Subcutaneous adipose tissue (tissue), 4 donors: ENCODE data around the gene SFTPB. TPM values are rescaled to one million over a fixed set of nuclear protein-coding genes. Genes with fewer than 3 reads are reported as not detected.

Experiments used
- total RNA-seq, 4 donors: library from RNA; depleted of rRNA; stranded (reverse); fragments of >200 nt; gene quantifications; one replicate each; pipeline ENCODE4 v1.1.0, GENCODE V29; 2016
- TF ChIP-seq, protein P1 (sequence below): fragments of 450-650 bp; IDR thresholded peaks from one replicate; pipeline ENCODE4 v1.5.1; 2016; ENCODE audit warnings: low read depth, mild to moderate bottlenecking, control low read depth, antibody characterized with exemption, moderate library complexity

SFTPB gene
- total RNA-seq, 4 donors from 2014 or later: not detected

DNA sequence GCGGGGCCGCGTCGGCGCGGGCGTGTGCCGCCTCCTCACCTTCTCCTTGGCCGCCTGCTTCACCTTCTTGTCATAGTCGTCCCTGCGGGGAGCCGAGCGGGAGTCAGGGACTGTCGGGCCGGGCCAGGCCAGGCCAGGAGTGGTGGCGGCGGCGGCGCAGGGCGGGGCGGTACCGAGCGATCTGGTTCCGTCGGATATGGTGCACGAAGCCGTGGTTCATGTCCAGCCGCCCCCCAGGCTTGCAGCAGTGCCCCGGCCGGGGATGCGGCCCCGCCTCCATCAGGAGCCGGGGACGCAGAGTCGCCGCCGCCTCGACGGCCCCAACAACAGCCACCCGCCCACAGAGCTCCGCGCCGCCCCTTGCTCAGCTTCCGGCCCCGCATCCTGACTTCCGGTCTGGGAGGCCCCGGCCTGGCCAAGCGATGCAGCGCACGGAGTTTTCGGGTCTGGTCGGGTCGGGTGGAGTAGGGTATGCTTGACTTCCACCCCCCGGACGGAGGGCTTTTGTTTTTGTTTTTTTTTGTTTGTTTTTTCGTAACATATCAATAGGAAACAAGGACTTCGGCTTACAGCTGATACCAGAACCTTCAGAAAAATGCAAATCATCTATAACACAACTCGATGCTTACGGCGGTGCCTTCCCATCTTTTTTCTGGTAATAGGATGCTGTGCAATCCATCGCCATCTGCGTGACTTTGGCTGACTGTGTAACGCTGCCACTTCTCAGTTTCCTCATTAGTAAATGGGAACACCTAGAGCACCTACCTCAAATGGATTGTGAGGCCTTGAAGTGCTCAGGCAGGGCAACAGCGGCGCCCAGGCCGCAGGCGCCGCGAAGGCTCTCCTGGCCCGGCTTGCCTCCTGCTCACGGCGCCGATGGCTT lies 56.1 kb downstream of the SFTPB start, which contains the start of gene C2orf68:
TSS of gene C2orf68 (minus strand) at position 362 of the 883 bp plus-strand sequence. CDS start at position 280, 82 bp downstream.
- TF ChIP-seq, protein P1, sequence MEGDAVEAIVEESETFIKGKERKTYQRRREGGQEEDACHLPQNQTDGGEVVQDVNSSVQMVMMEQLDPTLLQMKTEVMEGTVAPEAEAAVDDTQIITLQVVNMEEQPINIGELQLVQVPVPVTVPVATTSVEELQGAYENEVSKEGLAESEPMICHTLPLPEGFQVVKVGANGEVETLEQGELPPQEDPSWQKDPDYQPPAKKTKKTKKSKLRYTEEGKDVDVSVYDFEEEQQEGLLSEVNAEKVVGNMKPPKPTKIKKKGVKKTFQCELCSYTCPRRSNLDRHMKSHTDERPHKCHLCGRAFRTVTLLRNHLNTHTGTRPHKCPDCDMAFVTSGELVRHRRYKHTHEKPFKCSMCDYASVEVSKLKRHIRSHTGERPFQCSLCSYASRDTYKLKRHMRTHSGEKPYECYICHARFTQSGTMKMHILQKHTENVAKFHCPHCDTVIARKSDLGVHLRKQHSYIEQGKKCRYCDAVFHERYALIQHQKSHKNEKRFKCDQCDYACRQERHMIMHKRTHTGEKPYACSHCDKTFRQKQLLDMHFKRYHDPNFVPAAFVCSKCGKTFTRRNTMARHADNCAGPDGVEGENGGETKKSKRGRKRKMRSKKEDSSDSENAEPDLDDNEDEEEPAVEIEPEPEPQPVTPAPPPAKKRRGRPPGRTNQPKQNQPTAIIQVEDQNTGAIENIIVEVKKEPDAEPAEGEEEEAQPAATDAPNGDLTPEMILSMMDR: no peak

DNA sequence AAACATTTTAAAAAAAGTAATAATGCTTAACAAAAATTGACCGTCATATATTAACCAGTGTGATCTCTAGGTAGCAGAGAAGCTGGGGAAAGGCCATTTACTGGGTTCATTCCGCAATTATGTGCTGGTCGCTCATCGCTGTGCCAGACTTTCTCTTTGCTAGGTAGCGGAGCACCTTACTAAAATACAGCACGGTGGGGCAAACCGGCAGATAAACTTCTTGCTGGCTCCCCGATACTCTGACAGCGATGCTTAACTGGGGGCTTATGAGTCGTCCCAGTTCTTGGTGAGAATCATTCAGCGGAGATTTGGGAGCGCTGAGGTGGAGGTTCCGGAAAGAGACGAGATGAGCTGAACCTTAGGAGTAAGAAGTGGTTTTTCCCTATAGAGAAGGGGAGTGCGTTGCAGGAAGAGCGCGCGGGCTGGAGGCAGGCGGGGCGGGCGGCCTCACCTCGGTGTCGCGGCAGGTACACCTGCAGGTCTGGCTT lies 56.7 kb downstream of the SFTPB start:
- TF ChIP-seq, protein P1: no peak

Other genes starting within 250 kb of the SFTPB start
- gene SH2D6, start 249.5 kb downstream of the SFTPB start, total RNA-seq: 1 to 10 TPM in 1 of 4 donors, not detected in 3; 2.8 TPM
- 100 to 1,000 TPM; 181 to 259 (median 219) TPM for gene MAT2A, start 129.0 kb downstream of the SFTPB start, total RNA-seq
- gene GGCX, start 106.7 kb downstream of the SFTPB start, total RNA-seq: 10 to 100 TPM; 26.5 to 53.3 (median 30.8) TPM
- gene VAMP8, start 90.6 kb downstream of the SFTPB start, total RNA-seq: 100 to 1,000 TPM in 1 of 4 donors, 10 to 100 TPM in 2, 1 to 10 TPM in 1; 6.2 to 140 (median 34.8) TPM
- gene VAMP5, start 83.8 kb downstream of the SFTPB start, total RNA-seq: 100 to 1,000 TPM in 1 of 4 donors, 10 to 100 TPM in 3; 57.7 to 132 (median 67.7) TPM
- gene RNF181, start 72.5 kb downstream of the SFTPB start, total RNA-seq: 100 to 1,000 TPM; 150 to 213 (median 158) TPM
- 10 to 100 TPM; 14.3 to 21.4 (median 17.6) TPM for gene TMEM150A, start 65.5 kb downstream of the SFTPB start, total RNA-seq
- 10 to 100 TPM; 10.1 to 16.7 (median 15.7) TPM for gene C2orf68, start 56.1 kb downstream of the SFTPB start, total RNA-seq
- 10 to 100 TPM; 45.7 to 77.0 (median 59.3) TPM for gene USP39, start 52.0 kb downstream of the SFTPB start, total RNA-seq
- 10 to 100 TPM in 1 of 4 donors, 1 to 10 TPM in 3; 4.6 to 10.0 (median 7.5) TPM for gene GNLY, start 26.2 kb upstream of the SFTPB start, total RNA-seq
- gene ATOH8, start 85.8 kb upstream of the SFTPB start, total RNA-seq: 100 to 1,000 TPM in 1 of 4 donors, 10 to 100 TPM in 3; 39.8 to 137 (median 61.9) TPM
- gene ST3GAL5, start 220.8 kb upstream of the SFTPB start, total RNA-seq: 10 to 100 TPM; 38.6 to 56.4 (median 47.8) TPM